ENCODE data around the gene REG4.

DNA sequence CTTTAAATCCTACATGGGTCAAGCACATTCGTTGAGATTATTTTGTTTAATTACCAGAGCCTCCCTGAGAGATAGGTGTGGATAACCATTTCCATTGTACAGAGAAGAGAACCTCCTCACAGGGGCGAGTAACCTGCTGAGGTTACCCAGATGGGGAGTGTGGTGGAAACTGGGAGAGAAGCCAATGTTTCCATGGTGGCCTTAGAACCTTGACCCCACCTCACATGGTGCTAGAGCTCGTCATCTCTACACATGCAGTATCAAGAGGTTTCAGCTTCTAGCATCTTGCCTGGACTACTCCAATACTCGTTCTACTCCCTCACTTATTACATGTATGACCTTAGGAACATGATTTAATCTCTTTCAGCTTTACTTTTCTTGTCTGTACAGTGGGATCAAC, 4.8 kb downstream of the REG4 start:
- TF ChIP-seq, protein P1, sequence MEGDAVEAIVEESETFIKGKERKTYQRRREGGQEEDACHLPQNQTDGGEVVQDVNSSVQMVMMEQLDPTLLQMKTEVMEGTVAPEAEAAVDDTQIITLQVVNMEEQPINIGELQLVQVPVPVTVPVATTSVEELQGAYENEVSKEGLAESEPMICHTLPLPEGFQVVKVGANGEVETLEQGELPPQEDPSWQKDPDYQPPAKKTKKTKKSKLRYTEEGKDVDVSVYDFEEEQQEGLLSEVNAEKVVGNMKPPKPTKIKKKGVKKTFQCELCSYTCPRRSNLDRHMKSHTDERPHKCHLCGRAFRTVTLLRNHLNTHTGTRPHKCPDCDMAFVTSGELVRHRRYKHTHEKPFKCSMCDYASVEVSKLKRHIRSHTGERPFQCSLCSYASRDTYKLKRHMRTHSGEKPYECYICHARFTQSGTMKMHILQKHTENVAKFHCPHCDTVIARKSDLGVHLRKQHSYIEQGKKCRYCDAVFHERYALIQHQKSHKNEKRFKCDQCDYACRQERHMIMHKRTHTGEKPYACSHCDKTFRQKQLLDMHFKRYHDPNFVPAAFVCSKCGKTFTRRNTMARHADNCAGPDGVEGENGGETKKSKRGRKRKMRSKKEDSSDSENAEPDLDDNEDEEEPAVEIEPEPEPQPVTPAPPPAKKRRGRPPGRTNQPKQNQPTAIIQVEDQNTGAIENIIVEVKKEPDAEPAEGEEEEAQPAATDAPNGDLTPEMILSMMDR (tag by site-specific recombination; IDR thresholded peaks at IDR 0.05), result no peak
- no peak for TF ChIP-seq ZNF777 (tag by site-specific recombination; IDR thresholded peaks at IDR 0.05; ENCODE audit: borderline replicate concordance)
- TF ChIP-seq, protein P2, sequence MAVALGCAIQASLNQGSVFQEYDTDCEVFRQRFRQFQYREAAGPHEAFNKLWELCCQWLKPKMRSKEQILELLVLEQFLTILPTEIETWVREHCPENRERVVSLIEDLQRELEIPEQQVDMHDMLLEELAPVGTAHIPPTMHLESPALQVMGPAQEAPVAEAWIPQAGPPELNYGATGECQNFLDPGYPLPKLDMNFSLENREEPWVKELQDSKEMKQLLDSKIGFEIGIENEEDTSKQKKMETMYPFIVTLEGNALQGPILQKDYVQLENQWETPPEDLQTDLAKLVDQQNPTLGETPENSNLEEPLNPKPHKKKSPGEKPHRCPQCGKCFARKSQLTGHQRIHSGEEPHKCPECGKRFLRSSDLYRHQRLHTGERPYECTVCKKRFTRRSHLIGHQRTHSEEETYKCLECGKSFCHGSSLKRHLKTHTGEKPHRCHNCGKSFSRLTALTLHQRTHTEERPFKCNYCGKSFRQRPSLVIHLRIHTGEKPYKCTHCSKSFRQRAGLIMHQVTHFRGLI (tag by site-specific recombination; IDR thresholded peaks at IDR 0.05), result no peak

All from HEK293 (cell line).